GM21423 (cell line): ENCODE results near the gene IL15RA.
A peak's percentile ranks its signal among the peaks of the same experiment; 100 is the strongest.
"Not testable (repeated sequence)": the region's sequence is repeated elsewhere in the genome, so short reads cannot be mapped to it uniquely, and the experiment has no call there.

Experiments
- ATAC-seq: cut with Tn5 transposase; IDR thresholded peaks from one replicate; pipeline ENCODE4 v1.9.1; 2021; ENCODE audit warnings: mild to moderate bottlenecking, moderate library complexity; ENCODE audit not compliant: unreplicated experiment

The IL15RA gene

DNA sequence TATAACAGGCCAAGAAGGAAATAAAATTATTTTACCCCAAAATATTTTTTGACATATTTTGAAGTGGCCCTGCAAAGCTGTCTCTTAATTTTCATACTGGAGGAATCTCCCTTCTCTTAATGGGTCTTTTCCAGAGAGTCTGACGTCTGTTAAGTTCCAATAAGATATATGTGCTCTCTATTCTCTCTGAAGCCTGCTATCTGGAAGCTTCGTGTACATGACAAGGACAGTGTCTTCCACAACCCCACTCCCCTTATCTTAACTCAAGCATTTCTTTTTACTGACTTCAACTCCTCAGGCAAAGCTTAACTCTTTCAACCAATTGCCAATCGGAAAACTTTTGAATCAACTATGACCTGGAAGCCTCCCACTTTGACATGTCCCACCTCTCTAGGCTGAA lies 29.2 kb upstream of the IL15RA start:
- no peak for ATAC-seq

DNA sequence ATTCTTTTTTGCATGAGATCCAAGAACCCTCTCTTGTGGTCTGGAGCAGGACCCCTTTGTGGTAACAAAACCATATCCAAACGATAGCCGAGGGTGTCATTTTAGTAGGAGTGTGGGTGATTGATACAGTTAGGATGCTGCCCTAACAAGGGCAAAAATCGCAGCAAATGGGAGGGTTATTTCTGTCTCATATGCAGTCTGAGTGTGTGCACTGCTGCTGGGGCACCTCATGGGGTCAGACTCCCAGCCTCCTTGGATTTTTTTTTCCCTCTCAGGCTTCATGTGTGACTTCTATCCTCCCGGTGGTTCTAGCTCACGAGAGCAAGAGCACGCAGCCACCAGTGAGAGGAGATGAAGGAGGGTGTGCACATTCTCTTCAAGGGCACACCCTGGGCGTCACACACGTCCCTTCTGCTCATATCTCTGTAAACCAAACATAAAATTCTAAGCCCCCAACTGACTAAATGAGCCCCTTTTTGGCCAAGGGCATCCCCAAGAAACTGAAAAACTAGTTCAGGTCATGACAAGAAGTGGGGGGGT lies 28.6 kb upstream of the IL15RA start:
- ATAC-seq, result no peak

DNA sequence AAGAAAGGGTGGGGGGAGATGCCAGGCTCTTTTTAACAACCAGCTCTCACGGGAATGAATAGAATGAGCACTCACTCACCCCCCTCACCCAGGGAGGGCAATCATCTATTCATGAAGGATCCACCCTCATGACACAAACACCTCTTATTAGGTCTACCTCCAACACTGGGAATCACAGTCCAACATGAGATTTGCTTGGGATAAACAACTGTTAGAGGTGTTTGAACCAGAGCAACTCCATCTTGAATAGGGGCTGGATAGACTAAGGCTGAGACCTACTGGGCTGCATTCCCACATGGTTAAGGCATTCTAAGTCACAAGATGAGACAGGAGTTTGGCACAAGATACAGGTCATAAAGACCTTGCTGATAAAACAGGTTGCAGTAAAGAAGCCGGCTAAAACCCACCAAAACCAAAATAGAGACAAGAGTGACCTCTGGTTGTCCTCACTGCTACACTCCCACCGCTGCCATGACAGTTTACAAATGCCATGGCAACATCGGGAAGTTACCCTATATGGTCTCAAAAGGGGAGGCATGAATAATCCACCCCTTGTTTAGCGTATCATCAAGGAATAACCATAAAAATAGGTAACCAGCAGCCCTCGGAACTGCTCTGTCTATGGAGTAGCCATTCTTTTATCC lies 27.9 kb upstream of the IL15RA start:
- not testable (repeated sequence) for ATAC-seq

DNA sequence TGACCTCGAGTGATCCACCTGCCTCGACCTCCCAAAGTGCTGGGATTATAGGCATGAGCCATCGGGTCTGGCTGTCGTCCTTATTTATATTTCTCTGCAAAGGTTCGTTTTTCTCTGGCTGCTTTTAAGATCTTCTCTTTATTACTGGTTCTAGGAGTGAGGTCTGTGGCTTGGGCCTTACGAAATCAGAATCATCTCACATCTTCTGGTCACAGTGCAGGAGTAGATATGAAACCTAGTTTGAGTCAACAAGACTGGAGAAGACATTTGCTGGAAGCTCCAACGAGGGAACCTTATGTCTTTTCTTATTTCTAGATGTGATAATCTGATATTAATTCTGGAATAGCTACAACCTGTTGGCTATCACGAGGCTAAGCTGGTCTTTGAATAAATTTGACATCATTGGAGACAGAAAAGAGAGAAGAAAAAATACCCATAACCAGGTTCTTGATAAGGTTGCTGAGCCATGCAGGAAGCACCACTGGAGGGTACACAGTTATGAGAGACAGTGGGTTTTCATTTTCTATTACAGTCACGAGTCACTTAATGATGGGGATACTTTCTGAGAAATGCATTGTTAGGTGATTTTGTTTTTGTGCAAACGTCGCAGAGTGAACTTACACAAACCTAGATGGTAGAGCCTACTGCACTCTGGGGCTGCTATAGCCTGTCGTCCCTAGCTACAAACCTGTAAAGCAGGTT lies 25.6 kb upstream of the IL15RA start:
- no peak for ATAC-seq

DNA sequence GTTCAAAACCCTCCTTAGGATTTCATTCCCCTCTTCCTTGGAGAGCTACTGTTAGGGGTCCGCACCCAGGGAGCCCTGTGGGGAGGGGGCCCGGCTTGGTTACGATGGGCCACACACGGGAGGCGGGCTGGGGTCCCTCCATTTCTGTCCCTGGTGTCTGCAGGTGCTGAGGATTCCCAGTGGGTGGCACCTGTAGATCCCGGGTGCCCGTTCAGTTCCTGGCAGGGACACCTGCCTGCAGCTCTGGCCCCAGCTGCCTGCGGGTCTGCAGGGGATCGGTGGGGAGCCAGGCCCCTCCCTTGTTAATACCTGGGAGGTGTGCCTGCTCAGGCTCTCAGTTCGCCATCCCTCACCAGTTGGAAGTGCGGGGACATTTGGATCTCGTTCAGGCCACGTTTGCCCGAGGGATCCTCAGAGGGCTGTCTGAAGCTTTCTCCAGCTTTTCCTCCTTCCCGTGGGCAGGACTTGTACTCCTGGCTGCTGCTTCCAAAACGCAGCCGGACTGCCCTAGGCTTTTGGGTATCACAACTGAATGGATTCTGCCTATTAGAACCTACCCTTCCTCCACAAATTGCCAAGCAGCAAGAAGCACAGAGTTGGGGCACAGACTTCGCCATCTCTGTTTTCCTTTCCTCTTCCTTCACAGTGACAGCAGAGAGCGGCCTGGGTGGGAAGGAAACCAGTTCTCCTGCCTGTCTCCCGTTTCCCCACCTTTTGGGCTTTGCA lies 22.3 kb upstream of the IL15RA start:
- no peak for ATAC-seq

DNA sequence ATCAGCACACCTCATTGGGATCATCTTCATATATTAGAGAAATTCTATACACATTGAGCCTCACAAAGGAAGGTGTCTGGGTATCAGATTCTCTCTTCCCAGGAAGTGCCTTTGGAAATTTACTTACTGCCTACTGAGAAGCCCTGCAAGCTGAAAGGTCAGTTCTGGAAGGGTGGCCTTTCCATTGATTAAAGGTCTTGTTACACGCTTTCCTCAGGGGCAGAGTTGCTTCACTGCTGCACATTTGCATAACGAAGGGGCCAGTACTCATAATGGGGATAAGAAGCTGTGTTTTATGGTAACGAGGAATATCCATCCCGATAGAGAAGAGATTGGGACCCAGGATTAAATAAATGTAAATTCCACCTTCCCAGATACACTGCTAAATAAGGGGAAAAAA lies 19.4 kb upstream of the IL15RA start:
- ATAC-seq, result no peak

DNA sequence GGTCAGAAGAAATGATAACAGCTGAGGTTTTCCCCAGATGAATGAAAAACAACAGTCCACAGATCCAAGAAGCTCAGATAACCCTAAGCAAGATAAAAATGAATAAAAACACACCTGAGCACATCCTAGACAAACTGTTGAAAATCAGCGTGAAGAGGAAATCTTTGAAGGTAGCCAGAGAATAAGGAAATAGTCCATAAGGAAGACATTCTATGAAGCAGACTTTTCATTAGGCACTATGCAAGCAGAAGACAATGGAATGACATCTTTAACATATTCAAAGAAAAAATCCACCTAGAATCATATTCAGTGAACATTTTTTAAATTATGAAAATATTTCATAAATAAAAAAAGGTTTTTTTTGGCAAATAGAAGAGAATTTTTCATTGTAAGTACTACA lies 15.1 kb upstream of the IL15RA start:
- ATAC-seq, result no peak

DNA sequence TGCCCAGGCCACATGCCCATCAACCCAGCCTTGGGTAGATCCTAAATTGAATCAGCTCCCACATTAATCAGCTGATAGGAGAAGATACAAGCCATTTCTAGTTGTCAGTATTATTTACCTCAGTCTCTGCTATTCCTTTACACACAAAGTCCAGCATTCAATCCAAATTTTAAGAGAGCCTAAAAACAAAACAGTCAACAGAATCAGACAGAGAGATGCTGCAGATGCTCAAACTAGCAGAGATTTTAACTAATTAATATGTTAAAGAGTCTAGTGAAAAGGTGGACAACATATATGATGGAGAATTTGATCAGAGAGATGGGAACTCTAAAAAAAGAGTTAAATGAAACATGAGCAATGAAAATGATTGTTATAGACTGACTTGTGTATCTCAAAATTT lies 14.4 kb upstream of the IL15RA start:
- no peak for ATAC-seq

DNA sequence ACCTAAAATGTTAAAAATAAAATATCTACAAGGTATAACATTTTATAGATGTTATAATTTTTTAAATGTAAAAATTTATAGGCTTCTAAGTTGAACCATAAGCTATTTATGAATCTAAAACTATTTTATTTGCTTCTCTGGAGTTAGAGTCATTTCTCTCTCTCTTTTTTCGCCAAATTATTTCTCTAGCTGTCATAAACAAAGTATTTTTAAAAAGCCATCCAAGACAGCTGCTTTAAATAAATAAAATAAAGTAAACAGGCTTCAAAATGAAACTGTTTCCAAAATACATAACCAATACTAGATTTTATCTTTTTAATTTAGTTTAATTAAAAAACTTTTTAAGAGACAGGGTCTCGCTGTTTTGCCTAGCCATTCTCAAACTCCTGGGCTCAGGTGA lies 12.4 kb upstream of the IL15RA start:
- ATAC-seq, result no peak

DNA sequence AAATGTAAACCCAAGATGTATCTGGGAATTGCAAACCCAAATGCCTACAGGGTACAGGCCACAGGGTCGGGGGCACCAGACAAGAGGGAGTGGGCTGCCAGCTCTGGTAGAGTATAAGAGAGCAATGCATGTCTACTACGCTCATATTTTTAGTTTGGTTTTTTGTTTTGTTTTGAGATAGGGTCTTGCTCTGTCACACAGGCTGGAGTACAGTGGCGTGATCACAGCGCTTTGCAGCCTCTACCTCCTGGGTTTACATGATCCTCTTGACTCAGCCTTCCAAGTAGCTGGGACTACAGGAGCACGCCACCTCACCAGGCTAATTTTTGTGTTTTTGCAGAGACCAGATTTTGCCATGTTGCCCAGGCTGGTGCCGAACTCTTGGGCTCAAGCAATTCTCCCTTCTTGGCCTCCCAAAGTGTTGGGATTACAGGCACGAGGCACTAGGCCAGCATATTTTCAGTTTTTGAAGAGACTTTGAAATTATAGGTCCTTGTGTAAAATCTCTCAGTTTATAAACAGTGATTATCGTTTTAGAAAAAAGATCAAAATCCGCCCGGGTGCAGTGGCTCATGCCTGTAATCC lies 11.1 kb upstream of the IL15RA start:
- ATAC-seq, result no peak

DNA sequence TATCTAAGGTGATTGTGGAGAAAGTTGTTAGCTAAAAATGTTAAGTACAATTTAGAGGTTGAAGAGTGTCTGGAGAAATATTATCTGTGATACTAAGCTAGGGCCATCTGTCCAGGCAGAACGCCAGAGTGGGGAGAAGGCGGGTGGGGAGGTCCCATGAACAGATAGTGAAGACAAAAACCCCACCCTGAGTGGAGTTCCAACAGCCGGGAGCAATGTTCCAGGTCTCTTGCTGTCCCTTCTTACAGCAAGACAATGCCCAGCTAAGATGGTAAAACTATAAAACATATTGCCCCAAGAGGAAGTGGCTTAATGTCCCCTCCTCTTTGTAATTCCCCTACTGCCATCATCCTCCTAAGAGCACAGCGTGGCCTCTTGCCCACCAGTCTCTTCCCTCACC lies 10.4 kb upstream of the IL15RA start:
- ATAC-seq, result no peak

DNA sequence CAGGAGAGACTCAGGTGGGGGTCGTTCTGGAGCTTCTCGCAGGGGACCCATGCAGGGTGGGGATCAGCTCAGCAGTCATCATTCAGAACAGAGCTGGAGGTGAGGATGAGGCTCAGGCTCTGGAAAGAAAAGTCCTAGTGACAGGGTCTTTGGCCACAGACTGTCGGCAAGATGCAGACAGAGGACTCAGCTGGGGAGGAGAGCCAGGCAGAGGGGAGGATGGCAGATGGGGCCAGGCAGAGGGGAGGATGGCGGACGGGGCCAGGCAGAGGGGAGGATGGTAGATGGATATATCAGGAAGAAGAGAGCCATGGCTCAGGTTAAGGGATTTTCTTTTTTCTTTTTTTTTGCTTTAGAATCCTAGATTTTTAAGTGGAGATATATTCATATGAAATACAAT lies 7.7 kb upstream of the IL15RA start:
- ATAC-seq, result no peak

DNA sequence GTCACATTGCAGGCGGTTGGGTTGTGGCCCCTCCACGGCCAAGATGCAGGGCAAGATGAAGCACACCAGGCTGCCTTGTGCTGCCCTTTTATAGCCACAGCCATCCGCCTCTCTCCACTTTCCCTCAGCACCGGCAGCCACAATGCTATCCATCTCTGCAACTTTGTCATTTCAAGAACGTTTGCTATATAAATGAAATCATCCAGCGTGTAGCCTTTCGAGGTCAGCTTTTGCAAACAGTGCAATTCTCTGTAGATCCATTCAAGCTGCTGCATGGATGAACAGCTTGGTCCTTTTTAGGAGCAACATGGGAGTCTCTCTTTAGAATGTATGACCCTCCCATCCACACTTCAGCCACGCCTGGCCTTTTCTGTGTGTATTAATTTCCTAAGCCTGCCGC lies 6.4 kb upstream of the IL15RA start:
- ATAC-seq, result no peak

DNA sequence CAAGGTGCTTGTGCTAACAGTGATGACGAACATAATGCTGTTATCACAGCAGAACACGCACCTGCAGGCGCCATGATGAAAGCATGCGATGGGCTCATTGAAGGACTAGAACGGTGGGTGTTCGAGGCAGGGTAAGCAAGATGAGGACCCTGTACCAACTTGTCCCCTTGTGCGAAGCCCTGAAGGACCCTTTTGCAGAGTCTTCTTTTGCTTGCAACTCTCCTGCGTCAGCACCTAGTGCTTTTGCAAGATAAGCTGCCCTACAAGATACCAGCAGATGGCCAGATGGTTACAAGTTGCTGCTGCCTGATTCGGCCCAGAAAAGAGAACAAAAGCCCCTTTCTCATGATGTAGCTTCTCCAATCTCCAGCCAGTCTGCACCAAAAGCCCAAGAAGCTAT lies 4.2 kb upstream of the IL15RA start:
- ATAC-seq, result no peak

DNA sequence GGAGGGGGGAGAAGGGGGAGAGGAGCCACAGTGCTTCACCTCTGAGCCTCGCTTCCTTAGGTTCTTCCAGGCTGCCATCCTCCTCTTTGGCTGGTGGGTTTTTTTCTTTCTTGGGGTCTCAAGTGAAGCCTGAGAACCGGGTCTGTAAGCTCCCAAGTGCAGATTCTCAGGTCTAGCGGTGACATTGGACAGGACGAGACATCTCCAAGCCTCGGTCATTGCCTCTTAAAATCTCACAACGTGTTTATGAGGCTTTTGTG lies 817 bp upstream of the IL15RA start:
- ATAC-seq, result no peak

DNA sequence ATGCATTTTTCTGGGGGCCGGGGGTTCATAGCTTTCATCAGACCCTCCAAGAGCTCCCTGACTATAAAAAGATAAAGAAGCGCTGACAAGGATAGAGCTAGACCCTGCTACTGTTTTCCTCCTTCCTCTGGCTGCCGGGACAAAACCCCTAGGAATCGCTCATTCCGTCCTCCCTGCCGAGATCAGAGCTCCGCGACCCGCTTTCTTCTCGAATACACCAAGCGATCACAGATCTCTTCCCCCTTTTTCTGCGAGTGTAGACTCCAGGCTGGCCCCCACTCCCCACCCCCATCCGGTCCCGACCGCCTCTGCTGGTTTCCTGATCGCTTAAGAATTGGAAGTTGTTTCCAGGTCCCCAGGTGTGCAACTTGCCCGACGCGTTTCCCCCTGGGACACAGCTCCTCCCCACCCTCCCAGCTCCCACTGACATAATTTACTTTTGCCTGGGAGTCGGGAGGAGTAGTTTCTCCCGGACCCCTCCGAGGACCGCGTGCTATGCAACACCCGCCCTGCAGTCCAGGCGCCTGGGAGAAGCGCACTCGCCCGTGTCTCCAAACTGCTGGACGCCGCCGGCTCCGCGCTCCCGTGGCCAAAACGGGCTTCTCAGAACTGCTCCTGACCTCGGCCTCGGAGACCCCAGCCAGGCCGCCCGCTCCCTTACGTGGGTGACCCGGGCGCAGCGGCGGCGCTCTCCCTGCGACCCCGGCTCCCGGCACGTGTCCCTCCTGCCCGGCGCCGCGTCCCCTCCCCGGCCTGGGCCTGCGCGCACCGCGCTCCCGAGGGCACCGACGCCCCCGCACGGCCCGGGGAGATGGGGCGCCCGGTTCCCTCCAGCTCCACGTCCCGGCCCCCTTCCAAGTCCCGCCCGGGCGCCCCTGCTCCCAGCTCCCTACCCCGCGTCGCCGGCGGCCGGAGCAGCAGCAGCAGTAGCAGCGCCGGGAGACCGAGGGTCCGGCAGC lies 552 bp downstream of the IL15RA start:
- peak; percentile 14 for ATAC-seq

DNA sequence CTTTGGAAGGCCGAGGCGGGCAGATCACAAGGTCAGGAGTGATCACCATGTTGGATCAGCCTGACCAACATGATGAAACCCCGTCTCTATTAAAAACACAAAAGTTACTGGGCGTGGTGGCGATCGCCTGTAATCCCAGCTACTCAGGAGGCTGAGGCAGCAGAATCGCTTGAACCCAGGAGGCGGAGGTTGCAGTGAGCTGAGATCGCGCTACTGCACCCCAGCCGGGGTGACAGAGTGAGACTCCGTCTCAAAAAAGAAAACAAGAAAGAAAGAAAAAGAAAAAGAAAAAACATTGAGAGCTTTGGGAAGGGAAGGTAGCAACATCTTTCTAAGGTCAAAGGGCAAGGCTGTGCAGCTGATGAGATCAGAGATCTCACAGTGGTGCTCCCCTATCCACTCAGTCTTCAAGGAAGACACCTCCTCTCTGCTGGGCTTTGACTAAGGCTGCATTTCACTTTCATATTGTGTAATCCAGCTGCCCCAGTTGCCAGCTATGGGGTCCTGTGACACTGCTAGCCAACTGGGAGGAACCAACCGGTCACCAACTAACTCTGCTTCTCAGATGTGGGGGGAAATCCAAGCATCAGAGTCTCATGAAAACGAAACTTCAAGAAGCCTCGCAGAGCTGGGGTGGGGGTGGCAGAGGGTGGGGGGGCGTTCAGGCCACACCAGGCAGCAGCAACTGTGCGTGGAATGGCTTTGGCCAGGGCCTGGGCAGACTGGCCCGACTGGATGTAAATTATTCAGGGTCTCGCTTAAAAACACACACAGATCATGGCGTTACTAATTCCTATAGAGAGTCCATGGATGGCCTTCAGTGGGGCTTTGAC lies 1.5 kb downstream of the IL15RA start:
- peak; percentile 57 for ATAC-seq

DNA sequence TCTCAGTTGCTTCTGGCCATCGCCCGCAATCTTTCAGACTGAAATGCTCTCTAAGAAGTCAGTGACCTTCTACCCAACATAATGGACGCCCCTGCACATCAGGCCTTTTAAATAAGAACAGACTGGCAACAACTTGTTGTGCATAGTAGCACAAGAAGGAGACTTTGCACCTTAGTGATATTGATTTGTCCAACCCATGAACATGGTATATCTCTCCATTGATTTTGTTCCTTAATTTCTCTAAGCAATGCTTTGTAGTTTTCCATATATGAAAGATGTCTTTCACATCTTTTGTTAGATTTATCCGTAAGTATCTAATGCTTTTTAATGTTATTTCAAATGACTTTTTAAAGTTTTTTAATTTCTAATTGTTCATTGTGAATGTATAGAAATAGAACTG lies 4.3 kb downstream of the IL15RA start:
- no peak for ATAC-seq

DNA sequence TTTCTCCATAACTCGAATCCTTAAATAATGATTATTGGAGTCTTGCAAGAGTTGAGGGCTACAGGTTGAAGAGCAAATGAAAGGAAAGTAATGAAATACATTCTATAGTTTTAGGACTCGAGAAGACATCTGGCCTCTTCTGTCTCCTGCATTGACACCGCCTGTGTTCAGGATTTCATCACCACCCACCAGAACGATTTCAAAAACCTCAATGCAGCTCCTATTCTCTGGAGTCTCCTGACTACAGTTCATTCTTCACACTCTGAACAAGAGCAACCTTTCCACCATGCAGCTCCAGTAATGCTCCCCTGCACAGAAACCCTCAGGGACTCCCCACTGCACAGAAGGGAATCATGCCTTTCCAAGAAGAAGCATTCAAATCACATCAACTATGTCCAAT lies 5.5 kb downstream of the IL15RA start:
- no peak for ATAC-seq

DNA sequence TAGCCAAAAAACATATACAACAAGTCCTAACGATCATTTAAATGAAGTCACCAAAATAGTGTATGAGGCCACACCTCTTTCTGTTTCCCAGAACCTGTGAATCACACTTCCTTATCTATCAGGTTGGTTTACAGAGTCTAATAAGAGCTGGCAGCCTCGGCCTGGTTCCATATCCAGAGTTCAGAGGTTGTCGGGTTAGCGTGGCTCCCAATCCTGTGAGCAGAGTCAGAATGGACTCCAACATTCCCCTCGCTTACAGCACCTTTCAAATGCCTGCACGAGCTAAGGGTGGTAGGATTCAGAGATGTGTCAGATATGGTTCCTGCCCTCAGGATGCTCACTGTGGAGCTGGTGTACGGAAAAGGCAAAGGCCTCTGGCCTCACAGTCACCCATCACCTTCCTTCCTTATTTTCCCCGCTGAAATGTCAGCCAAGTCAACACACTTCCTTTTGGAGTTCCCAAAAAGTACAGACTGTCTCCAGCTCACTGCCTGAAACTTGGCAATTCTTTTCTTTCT lies 6.0 kb downstream of the IL15RA start:
- ATAC-seq, result no peak
